OCI-LY7 (cell line): ENCODE results near the gene CNOT3. TPM values are rescaled to one million over a fixed set of nuclear protein-coding genes. Genes with fewer than 3 reads are reported as not detected.

Experiments used
- BruUV-seq: library from RNA; stranded (reverse); fragments of 400-500 nt; replicated peaks from 2 replicates; lab custom pipeline; 2021; lab: Mats Ljungman, UMichigan
- CTCF ChIA-PET: fragments of 300-600 bp; sonication (Branson Sonifier 250); formaldehyde crosslinking; loops from one replicate; lab custom pipeline; 2022; ENCODE audit warnings: antibody characterized with exemption; ENCODE audit not compliant: unreplicated experiment; lab: Charles Lee
- POLR2A ChIA-PET: fragments of 300-600 bp; sonication (Branson Sonifier 250); formaldehyde crosslinking; loops from one replicate; lab custom pipeline; 2022; ENCODE audit warnings: antibody characterized with exemption; lab: Charles Lee
- DNase-seq: peaks from one replicate; pipeline ENCODE4 v3.0.0-alpha.2; 2015; ENCODE audit warnings: low spot score
- H2AFZ ChIP-seq: fragments of 200-600 bp; sonication (generic), shearing (Covaris generic); 2 replicates; pipeline ENCODE4 v1.6.1; 2014; ENCODE audit warnings: mild to moderate bottlenecking, antibody characterized with exemption, low read length, moderate library complexity
- H3K27ac ChIP-seq: fragments of 200-600 bp; sonication (generic); 2 replicates; pipeline ENCODE4 v1.5.1; 2014; ENCODE audit warnings: mixed run types, low read depth, mild to moderate bottlenecking, moderate library complexity, low read length, inconsistent platforms; ENCODE audit not compliant: poor library complexity, severe bottlenecking
- H3K36me3 ChIP-seq: fragments of 200-600 bp; sonication (generic); 2 replicates; pipeline ENCODE4 v1.6.1; 2014; ENCODE audit warnings: mild to moderate bottlenecking, antibody characterized with exemption, low read length, moderate library complexity, mixed read lengths; ENCODE audit not compliant: insufficient read depth
- H3K4me1 ChIP-seq: fragments of 200-600 bp; sonication (generic); 2 replicates; pipeline ENCODE4 v1.5.1; 2014; ENCODE audit warnings: mild to moderate bottlenecking, low read length; ENCODE audit not compliant: insufficient read depth, poor library complexity, severe bottlenecking
- H3K4me2 ChIP-seq: fragments of 200-600 bp; sonication (generic); 2 replicates; pipeline ENCODE4 v1.6.1; 2014; ENCODE audit warnings: mild to moderate bottlenecking, low read length
- H3K4me3 ChIP-seq: fragments of 200-600 bp; sonication (generic); 2 replicates; pipeline ENCODE4 v1.5.1; 2014; ENCODE audit warnings: mild to moderate bottlenecking, low read depth, low read length; ENCODE audit not compliant: poor library complexity, severe bottlenecking
- H3K79me2 ChIP-seq: fragments of 200-600 bp; sonication (generic); 2 replicates; pipeline ENCODE4 v1.6.1; 2016; ENCODE audit warnings: low read depth, mild to moderate bottlenecking, low read length, moderate library complexity, mixed read lengths; ENCODE audit not compliant: insufficient read depth
- H3K9me2 ChIP-seq: fragments of 200-600 bp; sonication (generic); 2 replicates; pipeline ENCODE4 v1.6.1; 2016; ENCODE audit warnings: mild to moderate bottlenecking, low read length, mixed read lengths; ENCODE audit not compliant: insufficient read depth
- H3K9me3 ChIP-seq: fragments of 200-600 bp; sonication (generic); 2 replicates; pipeline ENCODE4 v1.6.1; 2014; ENCODE audit warnings: mild to moderate bottlenecking, mixed run types, low read length, mixed read lengths
- H4K20me1 ChIP-seq: fragments of 200-600 bp; sonication (generic); 2 replicates; pipeline ENCODE4 v1.6.1; 2014; ENCODE audit warnings: mild to moderate bottlenecking, antibody characterized with exemption, low read length, moderate library complexity, mixed read lengths; ENCODE audit not compliant: insufficient read depth
- EZH2phosphoT487 ChIP-seq: fragments of 200-600 bp; sonication (generic); IDR thresholded peaks from 2 replicates; pipeline ENCODE4 v1.6.1; 2018; ENCODE audit warnings: low read depth, borderline replicate concordance, mild to moderate bottlenecking, mixed run types, antibody characterized with exemption, low read length, moderate library complexity, mixed read lengths
- intact Hi-C: fragments of 100-400 bp; cut with micrococcal nuclease; formaldehyde crosslinking; loops from one replicate; pipeline ENCODE4 v1.10.0; 2022; ENCODE audit not compliant: unreplicated experiment
- total RNA-seq, 2 experiments: library from RNA; depleted of rRNA in 1 of 2; stranded (reverse); fragments of >200 nt in 1 of 2; shearing (Covaris generic) in 1 of 2; gene quantifications; 2 replicates each; pipeline ENCODE4 v1.2.3, GENCODE V29; 2014 to 2022
- TF ChIP-seq, protein P1 (sequence below): fragments of 200-600 bp; sonication (generic); conservative IDR thresholded peaks from 2 replicates; pipeline ENCODE4 v1.5.1; 2014; ENCODE audit warnings: mild to moderate bottlenecking, antibody characterized with exemption, low read length, moderate library complexity, mixed read lengths

The CNOT3 gene
- total RNA-seq, 2 experiments from 2014 or later = 18.4 to 54.8 TPM

- Histone ChIP-seq H3K4me3 (no peak overlapping the region), H4K20me1 (no peaks in the 10 kb centered on the region), H3K36me3 (peaks cover 58% of the 10 kb centered on the region), H3K79me2 (no peaks in the 10 kb centered on the region), H3K9me3 (no peaks in the 10 kb centered on the region), H3K9me2 (no peaks in the 10 kb centered on the region), H3K4me2 (no peak overlapping the region), H2AFZ (no peak overlapping the region), H3K27ac (no peak overlapping the region), H3K4me1 (no peaks in the 10 kb centered on the region)
- ChIA-PET CTCF (no interaction called here), POLR2A (no interaction called here)
- intact Hi-C loops = no loop called here
- no peak for DNase-seq
- TF ChIP-seq EZH2phosphoT487 = no peak
- TF ChIP-seq, protein P1, sequence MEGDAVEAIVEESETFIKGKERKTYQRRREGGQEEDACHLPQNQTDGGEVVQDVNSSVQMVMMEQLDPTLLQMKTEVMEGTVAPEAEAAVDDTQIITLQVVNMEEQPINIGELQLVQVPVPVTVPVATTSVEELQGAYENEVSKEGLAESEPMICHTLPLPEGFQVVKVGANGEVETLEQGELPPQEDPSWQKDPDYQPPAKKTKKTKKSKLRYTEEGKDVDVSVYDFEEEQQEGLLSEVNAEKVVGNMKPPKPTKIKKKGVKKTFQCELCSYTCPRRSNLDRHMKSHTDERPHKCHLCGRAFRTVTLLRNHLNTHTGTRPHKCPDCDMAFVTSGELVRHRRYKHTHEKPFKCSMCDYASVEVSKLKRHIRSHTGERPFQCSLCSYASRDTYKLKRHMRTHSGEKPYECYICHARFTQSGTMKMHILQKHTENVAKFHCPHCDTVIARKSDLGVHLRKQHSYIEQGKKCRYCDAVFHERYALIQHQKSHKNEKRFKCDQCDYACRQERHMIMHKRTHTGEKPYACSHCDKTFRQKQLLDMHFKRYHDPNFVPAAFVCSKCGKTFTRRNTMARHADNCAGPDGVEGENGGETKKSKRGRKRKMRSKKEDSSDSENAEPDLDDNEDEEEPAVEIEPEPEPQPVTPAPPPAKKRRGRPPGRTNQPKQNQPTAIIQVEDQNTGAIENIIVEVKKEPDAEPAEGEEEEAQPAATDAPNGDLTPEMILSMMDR = no peak
- no TSS peak for BruUV-seq
Observed at GRCh38 chr19:54129617-54129996, 8.0 kb upstream of the CNOT3 start.

DNA sequence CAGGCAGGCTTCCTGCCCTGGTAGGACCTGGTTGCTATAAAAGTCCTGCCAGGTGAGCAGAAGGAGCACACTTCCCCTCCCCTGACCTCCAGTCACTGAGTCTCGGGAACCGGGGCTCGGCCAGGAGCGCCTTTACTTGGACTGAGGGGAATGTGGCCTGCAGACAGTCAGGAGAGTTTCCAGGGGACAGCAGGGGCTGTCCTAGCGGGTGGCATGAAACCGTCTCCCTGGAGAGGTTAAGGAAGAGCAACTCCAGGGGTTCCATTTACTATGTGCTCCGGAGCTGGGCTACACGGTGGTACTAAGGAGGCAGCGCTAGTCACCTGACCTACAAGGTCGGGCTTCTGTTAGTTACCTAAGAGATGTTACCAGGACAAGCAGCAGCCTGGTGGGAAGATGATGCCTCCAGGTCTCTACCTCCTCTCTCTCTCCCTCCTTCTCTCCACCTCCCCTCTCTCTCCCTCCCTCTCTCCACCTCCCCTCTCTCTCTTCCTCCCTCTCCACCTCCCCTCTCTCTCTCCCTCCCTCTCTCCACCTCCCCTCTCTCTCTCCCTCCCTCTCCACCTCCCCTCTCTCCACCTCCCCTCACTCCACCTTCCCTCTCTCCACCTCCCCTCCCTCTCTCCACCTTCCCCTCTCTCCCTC is 4.1 kb upstream of the CNOT3 start:
- no peaks in the 10 kb centered on the region for H4K20me1 ChIP-seq
- CTCF ChIA-PET = no interaction called here
- POLR2A ChIA-PET = no interaction called here
- H3K79me2 ChIP-seq = peaks cover 8% of the 10 kb centered on the region; the same call in 1 of the 2 replicates
- intact Hi-C loops = no loop called here
- no peak for DNase-seq
- no peak overlapping the region for H2AFZ ChIP-seq
- no peaks in the 10 kb centered on the region for H3K9me3 ChIP-seq
- peaks cover 29% of the 10 kb centered on the region for H3K36me3 ChIP-seq
- H3K4me2 ChIP-seq = no peak overlapping the region
- H3K9me2 ChIP-seq = no peaks in the 10 kb centered on the region
- no peak for TF ChIP-seq EZH2phosphoT487
- peaks cover 8% of the 10 kb centered on the region for H3K4me1 ChIP-seq
- H3K4me3 ChIP-seq = no peak overlapping the region
- BruUV-seq = no TSS peak
- H3K27ac ChIP-seq = no peak overlapping the region

DNA sequence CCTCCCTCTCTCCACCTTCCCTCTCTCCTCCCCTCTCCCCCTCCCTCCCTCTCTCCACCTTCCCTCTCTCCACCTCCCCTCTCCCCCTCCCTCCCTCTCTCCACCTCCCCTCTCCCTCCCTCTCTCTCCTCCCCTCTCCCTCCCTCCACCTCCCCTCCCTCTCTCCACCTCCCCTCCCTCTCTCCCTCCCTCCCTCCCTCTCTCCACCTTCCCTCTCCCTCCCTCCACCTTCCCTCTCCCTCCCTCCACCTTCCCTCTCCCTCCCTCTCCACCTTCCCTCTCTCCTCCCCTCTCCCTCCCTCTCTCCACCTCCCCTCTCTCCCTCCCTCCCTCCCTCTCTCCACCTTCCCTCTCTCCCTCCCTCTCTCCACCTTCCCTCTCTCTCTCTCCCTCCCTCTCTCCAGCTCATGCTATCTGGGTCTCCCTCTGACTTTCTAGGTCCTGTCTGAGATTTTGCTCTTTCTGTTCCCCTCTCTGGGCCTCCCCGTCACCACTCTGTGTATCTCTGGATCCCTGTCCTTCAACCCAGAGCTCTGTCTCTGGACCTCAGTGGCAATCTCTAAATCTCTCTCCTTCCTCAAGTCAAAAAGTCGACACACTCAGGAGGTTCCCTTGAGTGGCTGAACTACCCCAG is 3.5 kb upstream of the CNOT3 start:
- H3K9me3 ChIP-seq = no peaks in the 10 kb centered on the region
- no peak for TF ChIP-seq EZH2phosphoT487
- TF ChIP-seq, protein P1 = no peak
- DNase-seq = no peak
- no peak overlapping the region for H2AFZ ChIP-seq
- BruUV-seq = no TSS peak
- H3K79me2 ChIP-seq = peaks cover 14% of the 10 kb centered on the region
- no peak overlapping the region for H3K27ac ChIP-seq
- H3K36me3 ChIP-seq = peaks cover 25% of the 10 kb centered on the region
- peaks cover 14% of the 10 kb centered on the region for H3K4me1 ChIP-seq
- H4K20me1 ChIP-seq = no peaks in the 10 kb centered on the region
- H3K4me2 ChIP-seq = no peak overlapping the region
- ChIA-PET CTCF (no interaction called here), POLR2A (no interaction called here)
- intact Hi-C loops = no loop called here
- H3K4me3 ChIP-seq = no peak overlapping the region
- no peaks in the 10 kb centered on the region for H3K9me2 ChIP-seq
